BE2C (cell line): ENCODE data around the gene PITRM1.

Experiments used
- DNase-seq: peaks from one replicate; pipeline ENCODE4 v3.0.0-alpha.2; 2020
- H3K27me3 ChIP-seq: fragments of 250-450 bp; sonication (Bioruptor Pico); 2 replicates; pipeline ENCODE4 v1.5.1; 2020; ENCODE audit warnings: mild to moderate bottlenecking
- H3K36me3 ChIP-seq: fragments of 250-450 bp; sonication (Bioruptor Pico); 2 replicates; pipeline ENCODE4 v1.5.1; 2020; ENCODE audit warnings: mild to moderate bottlenecking
- H3K4me1 ChIP-seq: fragments of 250-450 bp; sonication (Bioruptor Pico); 2 replicates; pipeline ENCODE4 v1.5.1; 2020
- H3K4me3 ChIP-seq: 2 replicates; pipeline ENCODE4 v1.5.1; 2011; ENCODE audit warnings: low read depth, low read length
- H3K9me3 ChIP-seq: fragments of 250-450 bp; sonication (Bioruptor Pico); 2 replicates; pipeline ENCODE4 v1.5.1; 2020
- CTCF ChIP-seq: IDR thresholded peaks from 2 replicates; pipeline ENCODE4 v1.5.1; 2012; ENCODE audit warnings: mild to moderate bottlenecking, low read depth, low read length

The PITRM1 gene

GRCh38 chr10:3136763-3137611 is 35.6 kb downstream of the PITRM1 start:
- peaks cover 23% of the 10 kb centered on the region for H3K36me3 ChIP-seq
- DNase-seq: no peak
- H3K4me3 ChIP-seq: no peak overlapping the region
- H3K9me3 ChIP-seq: no peaks in the 10 kb centered on the region
- no peaks in the 10 kb centered on the region for H3K4me1 ChIP-seq
- TF ChIP-seq CTCF: no peak
- H3K27me3 ChIP-seq: no peaks in the 10 kb centered on the region

DNA sequence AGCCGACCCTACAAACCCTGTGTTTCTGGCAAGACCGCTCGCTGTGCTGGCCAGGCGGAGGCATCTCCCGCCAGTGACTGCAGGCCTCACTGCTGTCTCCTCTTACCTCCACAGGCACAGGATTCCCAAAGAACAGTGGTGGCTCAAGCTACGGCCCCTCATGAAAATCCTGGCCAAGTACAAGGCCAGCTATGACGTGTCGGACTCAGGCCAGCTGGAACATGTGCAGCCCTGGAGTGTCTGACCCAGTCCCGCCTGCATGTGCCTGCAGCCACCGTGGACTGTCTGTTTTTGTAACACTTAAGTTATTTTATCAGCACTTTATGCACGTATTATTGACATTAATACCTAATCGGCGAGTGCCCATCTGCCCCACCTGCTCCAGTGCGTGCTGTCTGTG is 36.2 kb downstream of the PITRM1 start:
- Histone ChIP-seq H3K27me3 (no peaks in the 10 kb centered on the region), H3K9me3 (no peaks in the 10 kb centered on the region), H3K4me1 (no peaks in the 10 kb centered on the region), H3K36me3 (peaks cover 23% of the 10 kb centered on the region), H3K4me3 (no peak overlapping the region)
- no peak for TF ChIP-seq CTCF
- no peak for DNase-seq

DNA sequence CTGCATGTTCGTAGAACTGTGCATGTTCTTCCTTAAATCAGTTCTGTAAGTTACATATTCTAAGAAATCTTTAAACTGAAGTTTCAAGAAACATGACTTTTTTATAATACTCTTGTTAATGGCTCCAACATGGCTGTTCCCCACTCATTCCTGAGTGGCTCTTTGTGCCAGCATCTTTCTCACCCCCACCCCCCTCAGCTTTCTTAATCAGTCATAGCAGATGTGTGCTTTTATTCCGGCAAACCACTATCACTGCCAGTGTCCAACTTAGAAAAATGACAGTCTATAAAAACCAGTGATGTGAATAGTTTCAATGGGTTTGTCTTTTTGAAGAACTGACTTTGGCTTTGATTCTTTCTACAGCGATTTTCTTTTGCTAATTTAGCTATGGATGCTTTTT is 37.6 kb downstream of the PITRM1 start:
- TF ChIP-seq CTCF: no peak
- Histone ChIP-seq H3K4me1 (no peaks in the 10 kb centered on the region), H3K4me3 (no peak overlapping the region), H3K36me3 (peaks cover 23% of the 10 kb centered on the region), H3K27me3 (no peaks in the 10 kb centered on the region), H3K9me3 (no peaks in the 10 kb centered on the region)
- DNase-seq: no peak

- H3K4me3 ChIP-seq: no peak overlapping the region
- no peaks in the 10 kb centered on the region for H3K9me3 ChIP-seq
- no peak for DNase-seq
- H3K4me1 ChIP-seq: no peaks in the 10 kb centered on the region
- TF ChIP-seq CTCF: no peak
- H3K36me3 ChIP-seq: peaks cover 23% of the 10 kb centered on the region
- no peaks in the 10 kb centered on the region for H3K27me3 ChIP-seq
Observed at GRCh38 chr10:3133948-3134347, 38.6 kb downstream of the PITRM1 start.

DNA sequence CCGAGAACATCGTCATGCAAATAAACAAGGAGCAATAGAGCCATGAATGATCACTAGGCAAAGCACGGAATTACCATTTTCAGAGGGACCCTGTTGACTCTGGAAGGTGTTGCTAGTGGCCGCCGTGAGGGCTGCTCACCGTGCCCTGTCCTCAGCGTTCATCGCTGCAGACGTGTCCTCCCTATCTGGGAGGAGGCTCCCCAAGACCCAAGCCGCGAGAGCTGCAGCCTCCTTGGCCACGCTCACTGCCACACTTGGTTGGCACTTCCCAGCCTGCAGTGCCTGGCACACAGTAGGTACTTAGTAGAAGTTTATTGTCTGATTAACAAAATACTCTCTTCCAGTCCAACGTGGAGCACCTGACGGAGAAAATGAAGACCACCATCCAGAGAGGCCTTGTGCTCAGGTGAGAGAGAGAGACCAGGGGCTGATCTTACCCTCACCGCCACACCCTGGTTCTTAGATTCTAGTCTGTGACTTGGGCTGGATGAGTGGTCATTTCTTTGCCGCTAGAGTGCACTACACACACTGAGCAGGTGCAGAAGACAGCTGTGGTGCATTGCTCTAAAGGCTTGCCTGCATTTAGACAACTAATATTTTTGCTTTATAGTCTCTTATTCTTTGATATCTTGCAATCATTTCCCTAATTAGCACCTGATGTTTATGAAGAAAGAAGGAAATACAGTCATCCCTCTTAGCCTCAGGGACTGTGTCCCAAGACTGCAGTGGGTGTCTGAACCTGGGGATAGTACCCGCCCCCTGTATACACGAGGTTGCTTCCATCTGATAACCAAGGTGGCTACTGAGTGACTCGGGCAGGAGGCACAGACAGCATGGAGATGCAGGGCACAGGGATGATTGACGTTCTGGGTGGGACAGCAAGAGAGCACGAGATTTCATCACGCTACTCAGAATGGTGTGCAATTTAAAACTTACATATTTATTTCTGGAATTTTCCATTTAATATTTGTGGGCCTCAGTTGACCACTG is 40.3 kb downstream of the PITRM1 start:
- DNase-seq: no peak
- Histone ChIP-seq H3K9me3 (no peaks in the 10 kb centered on the region), H3K36me3 (peaks cover 10% of the 10 kb centered on the region; the same call in 1 of the 2 replicates), H3K4me1 (no peaks in the 10 kb centered on the region; the same call in 1 of the 2 replicates), H3K27me3 (no peaks in the 10 kb centered on the region), H3K4me3 (no peak overlapping the region)
- no peak for TF ChIP-seq CTCF

DNA sequence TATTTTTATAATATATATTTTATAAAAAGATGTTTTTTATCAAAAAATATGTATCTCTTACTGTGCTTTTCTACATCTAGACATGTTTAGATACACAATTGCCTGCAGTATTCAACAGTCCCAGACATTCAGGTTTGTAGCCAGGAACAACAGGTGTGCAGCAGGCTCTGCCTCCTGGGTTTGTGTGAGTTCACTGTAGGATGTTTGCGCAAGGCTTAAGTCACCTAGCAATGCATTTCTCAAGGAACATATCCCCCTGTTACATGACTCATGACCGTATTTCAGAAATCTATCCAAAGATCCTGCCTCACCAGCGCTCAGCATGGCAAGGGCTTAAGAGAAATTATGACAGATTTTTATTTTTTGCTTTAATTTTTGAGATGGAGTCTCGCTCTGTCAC is 41.5 kb downstream of the PITRM1 start:
- Histone ChIP-seq H3K9me3 (no peaks in the 10 kb centered on the region), H3K36me3 (peaks cover 5% of the 10 kb centered on the region; the same call in 1 of the 2 replicates), H3K27me3 (no peaks in the 10 kb centered on the region), H3K4me3 (no peak overlapping the region), H3K4me1 (no peaks in the 10 kb centered on the region; the same call in 1 of the 2 replicates)
- TF ChIP-seq CTCF: no peak
- no peak for DNase-seq
